Activated B cell treated with CpG ODN at 0.5 μM for 24 hours (primary cell): Measurements from ENCODE around the gene FGF12. TPM values are rescaled to one million over a fixed set of nuclear protein-coding genes. Genes with fewer than 3 reads are reported as not detected.

Experiments
- ATAC-seq: fragments of 200-7000 bp; cut with Tn5 transposase; one replicate; pipeline ENCODE4 v1.10.0; 2021; ENCODE audit warnings: low read depth, mild to moderate bottlenecking, moderate library complexity
- CTCF ChIA-PET: fragments of 350-600 bp; sonication (Branson Sonifier 250); formaldehyde crosslinking; loops from one replicate; lab custom pipeline; 2021; ENCODE audit warnings: antibody characterized with exemption; lab: Charles Lee
- POLR2A ChIA-PET: fragments of 350-600 bp; sonication (Branson Sonifier 250); formaldehyde crosslinking; loops from one replicate; lab custom pipeline; 2021; ENCODE audit warnings: antibody characterized with exemption; lab: Charles Lee
- DNase-seq: peaks from one replicate; pipeline ENCODE4 v3.0.0; 2022
- H3K27ac Mint-ChIP-seq: one replicate; pipeline ENCODE4 v1.8.0; 2020; ENCODE audit warnings: mixed read lengths
- H3K27me3 Mint-ChIP-seq: one replicate; pipeline ENCODE4 v1.8.0; 2021; ENCODE audit warnings: mixed read lengths
- H3K36me3 Mint-ChIP-seq: one replicate; pipeline ENCODE4 v1.8.0; 2021; ENCODE audit warnings: low read depth, mixed read lengths
- H3K4me1 Mint-ChIP-seq: one replicate; pipeline ENCODE4 v1.8.0; 2021; ENCODE audit warnings: mixed read lengths
- H3K4me3 Mint-ChIP-seq: one replicate; pipeline ENCODE4 v1.8.0; 2020; ENCODE audit warnings: mild to moderate bottlenecking, mixed read lengths
- H3K9me3 Mint-ChIP-seq: one replicate; pipeline ENCODE4 v1.8.0; 2020; ENCODE audit warnings: mixed read lengths
- intact Hi-C: fragments of 100-400 bp; cut with micrococcal nuclease; formaldehyde crosslinking; loops from one replicate; pipeline ENCODE4 v1.15.1; 2024
- total RNA-seq: library from RNA; stranded (reverse); gene quantifications from 2 replicates; pipeline ENCODE4 v1.2.3, GENCODE V29; 2022
- TF ChIP-seq, protein P1 (sequence below): fragments of 200-600 bp; IDR thresholded peaks from one replicate; pipeline ENCODE4 v1.8.0; 2022; ENCODE audit warnings: antibody characterized with exemption, mild to moderate bottlenecking

FGF12 gene
- total RNA-seq, 1 donor from 2014 or later: not detected

DNA sequence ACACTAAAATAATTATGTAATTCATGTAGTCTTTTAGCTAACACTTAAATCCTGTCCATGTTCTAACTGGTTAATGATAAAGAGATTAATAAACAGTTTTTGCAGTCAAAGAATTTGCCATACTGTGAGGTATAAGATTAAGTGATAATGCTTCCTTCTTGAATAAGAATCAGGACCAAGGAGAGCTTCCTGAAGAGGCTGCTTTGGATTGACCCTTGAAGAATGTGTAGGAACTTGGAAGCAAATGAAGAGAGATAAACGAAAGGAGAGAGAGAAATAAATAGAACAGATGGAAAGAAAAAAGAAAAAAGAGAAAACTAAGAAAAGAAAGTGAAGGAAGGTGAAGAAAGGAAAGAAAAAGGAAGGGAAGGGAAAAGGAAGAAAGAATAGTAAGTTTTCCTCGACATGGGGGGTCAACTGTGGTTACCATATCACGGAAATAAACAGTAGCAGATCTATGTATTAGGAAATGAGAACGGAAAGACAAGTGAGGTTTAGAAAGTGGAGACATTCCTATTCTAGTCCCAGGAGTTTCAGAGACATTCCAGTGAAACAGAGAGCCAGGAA is 539.8 kb downstream of the FGF12 start:
- no peak overlapping the region for H3K4me3 Mint-ChIP-seq
- no peaks in the 10 kb centered on the region for H3K9me3 Mint-ChIP-seq
- CTCF ChIA-PET: interaction anchor here (0.7 to 1.0 kb wide), 2 partner anchors 12 to 257 kb away, joined by 3 to 5 read pairs; no protein-coding TSS in a partner anchor
- H3K4me1 Mint-ChIP-seq: peaks cover 5% of the 10 kb centered on the region
- H3K27me3 Mint-ChIP-seq: peaks cover 8% of the 10 kb centered on the region
- TF ChIP-seq, protein P1, sequence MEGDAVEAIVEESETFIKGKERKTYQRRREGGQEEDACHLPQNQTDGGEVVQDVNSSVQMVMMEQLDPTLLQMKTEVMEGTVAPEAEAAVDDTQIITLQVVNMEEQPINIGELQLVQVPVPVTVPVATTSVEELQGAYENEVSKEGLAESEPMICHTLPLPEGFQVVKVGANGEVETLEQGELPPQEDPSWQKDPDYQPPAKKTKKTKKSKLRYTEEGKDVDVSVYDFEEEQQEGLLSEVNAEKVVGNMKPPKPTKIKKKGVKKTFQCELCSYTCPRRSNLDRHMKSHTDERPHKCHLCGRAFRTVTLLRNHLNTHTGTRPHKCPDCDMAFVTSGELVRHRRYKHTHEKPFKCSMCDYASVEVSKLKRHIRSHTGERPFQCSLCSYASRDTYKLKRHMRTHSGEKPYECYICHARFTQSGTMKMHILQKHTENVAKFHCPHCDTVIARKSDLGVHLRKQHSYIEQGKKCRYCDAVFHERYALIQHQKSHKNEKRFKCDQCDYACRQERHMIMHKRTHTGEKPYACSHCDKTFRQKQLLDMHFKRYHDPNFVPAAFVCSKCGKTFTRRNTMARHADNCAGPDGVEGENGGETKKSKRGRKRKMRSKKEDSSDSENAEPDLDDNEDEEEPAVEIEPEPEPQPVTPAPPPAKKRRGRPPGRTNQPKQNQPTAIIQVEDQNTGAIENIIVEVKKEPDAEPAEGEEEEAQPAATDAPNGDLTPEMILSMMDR: no peak
- POLR2A ChIA-PET: no interaction called here
- DNase-seq (no peak), ATAC-seq (no peak)
- H3K36me3 Mint-ChIP-seq: no peaks in the 10 kb centered on the region
- intact Hi-C loops: loop anchor here (1.0 kb wide), 1 partner anchor 257 kb away; no protein-coding TSS in a partner anchor
- no peak overlapping the region for H3K27ac Mint-ChIP-seq

DNA sequence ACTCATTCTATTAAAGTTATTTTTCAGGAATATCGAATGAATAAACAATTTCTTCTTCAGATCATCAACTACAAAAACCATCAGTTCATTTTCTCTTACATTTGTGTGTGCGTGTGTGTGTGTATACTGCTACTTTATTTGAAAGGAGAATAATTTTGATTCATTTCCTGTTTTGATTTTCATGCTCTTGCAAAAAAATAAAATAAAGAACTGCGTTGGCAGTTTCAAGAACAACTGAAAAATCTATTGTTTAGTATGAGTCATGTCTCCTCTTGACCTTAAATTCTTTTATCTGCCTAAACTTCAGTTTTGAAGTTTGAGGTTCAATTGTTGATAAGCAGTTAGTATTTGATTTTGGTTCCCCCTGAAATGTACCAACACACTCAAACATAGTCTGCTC is 540.8 kb downstream of the FGF12 start:
- intact Hi-C loops: no loop called here
- Mint-ChIP-seq H3K4me3 (no peak overlapping the region), H3K27me3 (peaks cover 8% of the 10 kb centered on the region), H3K27ac (no peak overlapping the region), H3K9me3 (no peaks in the 10 kb centered on the region), H3K36me3 (no peaks in the 10 kb centered on the region), H3K4me1 (peaks cover 5% of the 10 kb centered on the region)
- TF ChIP-seq, protein P1: no peak
- DNase-seq: no peak
- no peak for ATAC-seq
- POLR2A ChIA-PET: no interaction called here
- CTCF ChIA-PET: no interaction called here

DNA sequence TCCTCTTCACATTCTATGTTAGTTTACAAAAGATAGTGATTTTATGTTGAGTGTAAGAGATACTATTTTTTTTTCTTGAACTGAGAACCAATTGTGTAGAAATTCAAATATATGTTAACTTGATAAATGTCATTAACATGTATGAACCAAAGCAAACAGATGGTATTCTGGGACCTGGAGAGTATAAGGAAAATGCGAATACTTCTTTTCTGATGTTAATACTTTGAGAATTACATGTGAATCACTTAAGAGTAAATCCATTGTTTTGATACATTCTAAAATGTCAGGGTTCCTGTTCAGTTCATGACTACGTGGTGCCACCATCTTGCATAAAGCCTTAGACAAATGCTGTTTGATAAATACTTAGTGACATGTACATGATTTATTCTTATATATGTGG is 541.3 kb downstream of the FGF12 start:
- no peaks in the 10 kb centered on the region for H3K9me3 Mint-ChIP-seq
- peaks cover 5% of the 10 kb centered on the region for H3K4me1 Mint-ChIP-seq
- CTCF ChIA-PET: no interaction called here
- H3K27me3 Mint-ChIP-seq: peaks cover 6% of the 10 kb centered on the region
- intact Hi-C loops: no loop called here
- ATAC-seq (no peak), DNase-seq (no peak)
- no peak overlapping the region for H3K27ac Mint-ChIP-seq
- no peak overlapping the region for H3K4me3 Mint-ChIP-seq
- H3K36me3 Mint-ChIP-seq: no peaks in the 10 kb centered on the region
- POLR2A ChIA-PET: no interaction called here
- TF ChIP-seq, protein P1: no peak

DNA sequence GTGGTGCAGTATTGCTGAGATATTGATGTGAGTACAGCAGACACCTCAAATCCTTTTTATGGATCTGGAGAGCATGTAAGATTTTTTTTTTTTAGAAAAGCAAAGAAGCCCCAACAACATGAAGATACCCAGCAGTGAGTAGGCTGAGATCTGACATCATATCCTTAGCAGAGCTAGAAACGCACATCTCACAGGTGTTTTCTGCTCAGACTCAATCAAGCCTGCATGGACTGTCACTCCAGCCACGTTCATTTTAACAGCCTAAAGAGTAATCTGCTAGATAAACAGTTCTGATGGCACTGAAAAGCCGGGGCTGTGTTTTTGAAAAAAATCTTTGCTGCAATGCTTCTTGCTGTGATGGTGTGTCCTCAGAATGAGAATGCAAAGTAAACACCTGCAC is 544.2 kb downstream of the FGF12 start:
- ATAC-seq (no peak), DNase-seq (no peak)
- Mint-ChIP-seq H3K27me3 (peaks cover 3% of the 10 kb centered on the region), H3K4me1 (peaks cover 3% of the 10 kb centered on the region), H3K4me3 (no peak overlapping the region), H3K27ac (no peak overlapping the region), H3K36me3 (no peaks in the 10 kb centered on the region), H3K9me3 (no peaks in the 10 kb centered on the region)
- ChIA-PET CTCF (no interaction called here), POLR2A (no interaction called here)
- intact Hi-C loops: no loop called here
- TF ChIP-seq, protein P1: no peak

DNA sequence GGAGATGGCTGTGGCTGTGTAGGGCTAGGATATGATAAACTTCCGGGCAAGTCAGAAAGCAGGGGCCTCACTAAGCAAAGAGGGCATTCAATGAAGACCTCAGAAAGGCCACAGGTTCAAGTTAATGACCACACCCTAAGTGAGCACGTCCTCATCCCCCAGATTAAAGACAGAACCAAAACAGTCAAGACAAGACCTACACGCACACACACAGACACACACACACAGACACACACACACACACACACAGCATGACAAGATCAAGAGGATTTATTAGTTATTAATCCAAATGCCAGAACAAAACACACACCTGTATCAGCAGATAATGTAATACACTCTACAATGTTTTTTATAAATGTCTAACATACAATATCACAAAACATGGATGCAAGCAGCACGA is 546.2 kb downstream of the FGF12 start:
- intact Hi-C loops: no loop called here
- H3K4me3 Mint-ChIP-seq: no peak overlapping the region
- POLR2A ChIA-PET: no interaction called here
- TF ChIP-seq, protein P1: no peak
- ATAC-seq (no peak), DNase-seq (no peak)
- H3K4me1 Mint-ChIP-seq: peaks cover 3% of the 10 kb centered on the region
- H3K27ac Mint-ChIP-seq: no peak overlapping the region
- H3K9me3 Mint-ChIP-seq: no peaks in the 10 kb centered on the region
- H3K36me3 Mint-ChIP-seq: no peaks in the 10 kb centered on the region
- no peaks in the 10 kb centered on the region for H3K27me3 Mint-ChIP-seq
- CTCF ChIA-PET: no interaction called here
